GM12878 (cell line): ENCODE measurements around the gene PPP2R3A.

Source experiments
- CREB1 ChIP-seq: IDR thresholded peaks from 2 replicates; pipeline ENCODE4 v1.6.1; 2012; ENCODE audit warnings: low read depth, mild to moderate bottlenecking, inconsistent platforms
- CTCF ChIP-seq, 3 experiments: IDR thresholded peaks in 2 of 3; conservative IDR thresholded peaks in 1 of 3; 2 replicates each; pipeline ENCODE4 v1.5.1; 2011; ENCODE audit warnings: low read depth in 3 of 3, low read length in 3 of 3, mild to moderate bottlenecking in 3 of 3, control low read depth in 2 of 3, moderate library complexity in 2 of 3, inconsistent platforms in 1 of 3, mixed read lengths in 1 of 3; ENCODE audit not compliant: control insufficient read depth in 2 of 3, insufficient read depth in 1 of 3; ENCODE audit errors: extremely low read depth in 1 of 3
- NRF1 ChIP-seq: conservative IDR thresholded peaks from 2 replicates; pipeline ENCODE4 v1.6.1; 2011; ENCODE audit warnings: mild to moderate bottlenecking, low read depth, low read length, improper control_type of control experiment
- POLR2AphosphoS2 ChIP-seq: IDR thresholded peaks from 2 replicates; pipeline ENCODE4 v1.6.1; 2011; ENCODE audit warnings: low read depth, mild to moderate bottlenecking, low read length, improper control_type of control experiment, moderate library complexity
- POLR2AphosphoS5 ChIP-seq: IDR thresholded peaks from 2 replicates; pipeline ENCODE4 v1.6.1; 2011; ENCODE audit warnings: mild to moderate bottlenecking, low read length, inconsistent platforms
- POU2F2 ChIP-seq: IDR thresholded peaks from 3 replicates; pipeline ENCODE4 v1.6.1; 2011; ENCODE audit warnings: low read depth, mild to moderate bottlenecking, low read length, borderline replicate concordance

- TF ChIP-seq NRF1 (no peak), POU2F2 (no peak), CREB1 (no peak), POLR2AphosphoS5 (no peak), CTCF (IDR thresholded peaks at IDR 0.05 in 2 of 3, conservative IDR thresholded peaks at IDR 0.05 in 1 of 3; ENCODE audit: control insufficient read depth in 2 of 3, extremely low read depth in 1 of 3, insufficient read depth in 1 of 3, low read depth in 3 of 3, low read length in 3 of 3) (no peak), POLR2AphosphoS2 (no peak)
Observed at GRCh38 chr3:135930255-135930654, 35.3 kb upstream of the PPP2R3A start.
